Activated CD4-positive, alpha-beta T cell treated with anti-CD3 and anti-CD28 coated beads for 36 hours (primary cell): Measurements from ENCODE around the gene RTN4R. TPM values are rescaled to one million over a fixed set of nuclear protein-coding genes. Genes with fewer than 3 reads are reported as not detected.

Experiments
- ATAC-seq: fragments of 200-7000 bp; cut with Tn5 transposase; one replicate; pipeline ENCODE4 v1.10.0; 2021; ENCODE audit warnings: mild to moderate bottlenecking, moderate library complexity
- CTCF ChIA-PET: fragments of 350-600 bp; sonication (Branson Sonifier 250); formaldehyde crosslinking; loops from one replicate; lab custom pipeline; 2021; ENCODE audit warnings: antibody characterized with exemption; lab: Charles Lee
- POLR2A ChIA-PET: fragments of 350-600 bp; sonication (Branson Sonifier 250); formaldehyde crosslinking; loops from one replicate; lab custom pipeline; 2021; ENCODE audit warnings: antibody characterized with exemption, inconsistent platforms; lab: Charles Lee
- DNase-seq: peaks from one replicate; pipeline ENCODE4 v3.0.0-alpha.2; 2020
- H3K27ac Mint-ChIP-seq: one replicate; pipeline ENCODE4 v1.8.0; 2021; ENCODE audit warnings: mixed read lengths
- H3K27me3 Mint-ChIP-seq: one replicate; pipeline ENCODE4 v1.8.0; 2021; ENCODE audit warnings: mixed read lengths
- H3K36me3 Mint-ChIP-seq: one replicate; pipeline ENCODE4 v1.8.0; 2021; ENCODE audit warnings: low read depth, mixed read lengths
- H3K4me1 Mint-ChIP-seq: one replicate; pipeline ENCODE4 v1.8.0; 2021; ENCODE audit warnings: mixed read lengths
- H3K4me3 Mint-ChIP-seq: one replicate; pipeline ENCODE4 v1.8.0; 2021; ENCODE audit warnings: mild to moderate bottlenecking, moderate library complexity, mixed read lengths
- H3K9me3 Mint-ChIP-seq: one replicate; pipeline ENCODE4 v1.8.0; 2021; ENCODE audit warnings: low read depth, mixed read lengths
- intact Hi-C, 2 experiments: fragments of 100-400 bp; cut with DNase I in 1 of 2; cut with micrococcal nuclease in 1 of 2; formaldehyde crosslinking; loops; one replicate each; pipeline versions ENCODE4 v1.14.2 to v1.15.1; 2022 to 2024; cut with DNase I, micrococcal nuclease
- total RNA-seq, 2 experiments: library from RNA; stranded (reverse); gene quantifications; one replicate each; pipeline ENCODE4 v1.2.3, GENCODE V29; 2021

RTN4R gene
- total RNA-seq, 2 experiments from 2014 or later: 2.2 to 2.3 TPM

GRCh38 chr22:20302438-20303228, 34.5 kb upstream of the RTN4R start:
- Mint-ChIP-seq H3K27ac (no peak overlapping the region), H3K9me3 (no peaks in the 10 kb centered on the region), H3K36me3 (no peaks in the 10 kb centered on the region), H3K27me3 (peaks cover 7% of the 10 kb centered on the region), H3K4me3 (no peak overlapping the region), H3K4me1 (no peaks in the 10 kb centered on the region)
- POLR2A ChIA-PET: no interaction called here
- ATAC-seq (no peak), DNase-seq (no peak)
- CTCF ChIA-PET: no interaction called here
- intact Hi-C loops: no loop called here

- Mint-ChIP-seq H3K27me3 (peaks cover 7% of the 10 kb centered on the region), H3K4me3 (peak overlapping the region; percentile 54), H3K4me1 (no peaks in the 10 kb centered on the region), H3K9me3 (no peaks in the 10 kb centered on the region), H3K36me3 (no peaks in the 10 kb centered on the region), H3K27ac (no peak overlapping the region)
- intact Hi-C loops: loop anchor here (1.0 to 10.0 kb wide), 11 partner anchors 21 to 1008 kb away; partner anchors contain the start of genes DGCR6L (in 2 of the 2), CLTCL1 (in 1 of the 2), DGCR8 (in 1 of the 2) and MED15 (in 1 of the 2)
- ChIA-PET CTCF (no interaction called here), POLR2A (no interaction called here)
- DNase-seq: no peak
- peak; percentile 43 for ATAC-seq
Measured at GRCh38 chr22:20299746-20300136, 31.6 kb upstream of the RTN4R start.

- CTCF ChIA-PET: interaction anchor here (0.5 kb wide), 1 partner anchor 247 kb away, joined by 3 read pairs; no protein-coding TSS in a partner anchor
- Mint-ChIP-seq H3K9me3 (no peaks in the 10 kb centered on the region), H3K4me1 (no peaks in the 10 kb centered on the region), H3K27ac (peak overlapping the region; percentile 43), H3K36me3 (no peaks in the 10 kb centered on the region), H3K27me3 (peaks cover 7% of the 10 kb centered on the region), H3K4me3 (peak overlapping the region; percentile 71)
- intact Hi-C loops: loop anchor here (1.0 to 10.0 kb wide), 11 partner anchors 21 to 1008 kb away; partner anchors contain the start of genes DGCR6L (in 2 of the 2), CLTCL1 (in 1 of the 2), DGCR8 (in 1 of the 2) and MED15 (in 1 of the 2)
- peak; percentile 95 for DNase-seq
- ATAC-seq: peak; percentile 91
- POLR2A ChIA-PET: interaction anchor here (0.6 to 0.7 kb wide), 2 partner anchors 13 to 1468 kb away, joined by 3 read pairs; no protein-coding TSS in a partner anchor
Measured at GRCh38 chr22:20298803-20299745, 31.0 kb upstream of the RTN4R start.

GRCh38 chr22:20298110-20298802, 30.1 kb upstream of the RTN4R start:
- intact Hi-C loops: loop anchor here (2.0 to 10.0 kb wide), 2 partner anchors 323 to 405 kb away; no protein-coding TSS in a partner anchor
- no peak for DNase-seq
- H3K4me3 Mint-ChIP-seq: peak overlapping the region; percentile 71
- H3K4me1 Mint-ChIP-seq: no peaks in the 10 kb centered on the region
- ATAC-seq: no peak
- no peak overlapping the region for H3K27ac Mint-ChIP-seq
- ChIA-PET CTCF (no interaction called here), POLR2A (interaction anchor here (0.7 kb wide), 1 partner anchor 14 kb away, joined by 3 read pairs; no protein-coding TSS in a partner anchor)
- H3K36me3 Mint-ChIP-seq: no peaks in the 10 kb centered on the region
- H3K9me3 Mint-ChIP-seq: no peaks in the 10 kb centered on the region
- peaks cover 7% of the 10 kb centered on the region for H3K27me3 Mint-ChIP-seq

GRCh38 chr22:20297414-20298109, 29.4 kb upstream of the RTN4R start:
- intact Hi-C loops: loop anchor here (2.0 to 10.0 kb wide), 2 partner anchors 323 to 405 kb away; no protein-coding TSS in a partner anchor
- DNase-seq: no peak
- Mint-ChIP-seq H3K4me1 (no peaks in the 10 kb centered on the region), H3K27me3 (peaks cover 6% of the 10 kb centered on the region), H3K9me3 (no peaks in the 10 kb centered on the region), H3K27ac (no peak overlapping the region), H3K4me3 (peak overlapping the region; percentile 71), H3K36me3 (no peaks in the 10 kb centered on the region)
- ChIA-PET CTCF (no interaction called here), POLR2A (no interaction called here)
- ATAC-seq: no peak

- DNase-seq (no peak), ATAC-seq (no peak)
- Mint-ChIP-seq H3K27me3 (peaks cover 5% of the 10 kb centered on the region), H3K4me3 (no peak overlapping the region), H3K4me1 (no peaks in the 10 kb centered on the region), H3K27ac (no peak overlapping the region), H3K9me3 (no peaks in the 10 kb centered on the region), H3K36me3 (no peaks in the 10 kb centered on the region)
- ChIA-PET CTCF (interaction anchor here (0.7 kb wide), 1 partner anchor 121 kb away, joined by 3 read pairs; no protein-coding TSS in a partner anchor), POLR2A (no interaction called here)
- intact Hi-C loops: loop anchor here in 1 of 2 experiments (10.0 kb wide), 1 partner anchor 322 kb away; no protein-coding TSS in a partner anchor
Measured at GRCh38 chr22:20296598-20296997, 28.5 kb upstream of the RTN4R start.

GRCh38 chr22:20295262-20296064, 27.3 kb upstream of the RTN4R start:
- no peak for DNase-seq
- intact Hi-C loops: loop anchor here in 1 of 2 experiments (10.0 kb wide), 1 partner anchor 321 kb away; no protein-coding TSS in a partner anchor
- no peaks in the 10 kb centered on the region for H3K27me3 Mint-ChIP-seq
- no peak overlapping the region for H3K4me3 Mint-ChIP-seq
- ChIA-PET CTCF (interaction anchor here (0.6 kb wide), 1 partner anchor 17 kb away, joined by 3 read pairs; no protein-coding TSS in a partner anchor), POLR2A (no interaction called here)
- no peaks in the 10 kb centered on the region for H3K36me3 Mint-ChIP-seq
- H3K4me1 Mint-ChIP-seq: no peaks in the 10 kb centered on the region
- no peak for ATAC-seq
- no peaks in the 10 kb centered on the region for H3K9me3 Mint-ChIP-seq
- H3K27ac Mint-ChIP-seq: no peak overlapping the region

GRCh38 chr22:20292673-20293232, 24.6 kb upstream of the RTN4R start:
- H3K27ac Mint-ChIP-seq: no peak overlapping the region
- ChIA-PET POLR2A (no interaction called here), CTCF (interaction anchor here (1.1 to 1.2 kb wide), 2 partner anchors 24 to 30 kb away, joined by 3 to 4 read pairs; no protein-coding TSS in a partner anchor)
- H3K4me3 Mint-ChIP-seq: no peak overlapping the region
- H3K4me1 Mint-ChIP-seq: no peaks in the 10 kb centered on the region
- no peaks in the 10 kb centered on the region for H3K36me3 Mint-ChIP-seq
- intact Hi-C loops: loop anchor here in 1 of 2 experiments (10.0 kb wide), 1 partner anchor 318 kb away; no protein-coding TSS in a partner anchor
- H3K27me3 Mint-ChIP-seq: no peaks in the 10 kb centered on the region
- no peaks in the 10 kb centered on the region for H3K9me3 Mint-ChIP-seq
- DNase-seq (no peak), ATAC-seq (no peak)

- no peaks in the 10 kb centered on the region for H3K9me3 Mint-ChIP-seq
- DNase-seq (no peak), ATAC-seq (no peak)
- POLR2A ChIA-PET: no interaction called here
- H3K4me1 Mint-ChIP-seq: no peaks in the 10 kb centered on the region
- H3K27me3 Mint-ChIP-seq: no peaks in the 10 kb centered on the region
- no peaks in the 10 kb centered on the region for H3K36me3 Mint-ChIP-seq
- CTCF ChIA-PET: interaction anchor here (1.1 to 1.2 kb wide), 3 partner anchors 25 to 165 kb away, joined by 3 to 4 read pairs (median 4); no protein-coding TSS in a partner anchor
- no peak overlapping the region for H3K4me3 Mint-ChIP-seq
- H3K27ac Mint-ChIP-seq: no peak overlapping the region
- intact Hi-C loops: loop anchor here in 1 of 2 experiments (10.0 kb wide), 1 partner anchor 317 kb away; no protein-coding TSS in a partner anchor
Measured at GRCh38 chr22:20292108-20292507, 24.0 kb upstream of the RTN4R start.
